GM12891 (cell line): ENCODE measurements around the gene CMPK2.

ENCODE experiments used
- POLR2A ChIP-seq: IDR thresholded peaks from 2 replicates; pipeline ENCODE4 v1.6.1; 2011; ENCODE audit warnings: low read depth, low read length, control low read depth
- POLR2AphosphoS5 ChIP-seq: IDR thresholded peaks from 2 replicates; pipeline ENCODE4 v1.6.1; 2011; ENCODE audit warnings: low read depth, low read length, control low read depth
- POU2F2 ChIP-seq: IDR thresholded peaks from 2 replicates; pipeline ENCODE4 v1.6.1; 2011; ENCODE audit warnings: low read depth, mild to moderate bottlenecking, control low read depth, low read length, moderate library complexity
- SPI1 ChIP-seq: IDR thresholded peaks from 2 replicates; pipeline ENCODE4 v1.6.1; 2011; ENCODE audit warnings: low read depth, low read length, control low read depth
- TAF1 ChIP-seq: IDR thresholded peaks from 2 replicates; pipeline ENCODE4 v1.6.1; 2011; ENCODE audit warnings: low read depth, low read length, control low read depth

- TF ChIP-seq POLR2A (no peak), POLR2AphosphoS5 (no peak), TAF1 (no peak), SPI1 (no peak), POU2F2 (no peak)
Observed at GRCh38 chr2:6881516-6881915, 15.8 kb upstream of the CMPK2 start.
